Keratinocyte (primary cell): ENCODE results near the gene TOX3.

ENCODE experiments used
- EZH2 ChIP-seq: IDR thresholded peaks from one replicate; pipeline ENCODE4 v1.6.1; 2012; ENCODE audit warnings: inconsistent platforms, mild to moderate bottlenecking, low read length, moderate library complexity
- TF ChIP-seq, protein P1 (sequence below), 3 experiments: IDR thresholded peaks in 1 of 3; conservative IDR thresholded peaks in 1 of 3; optimal IDR thresholded peaks in 1 of 3; 2 replicates in 2 of 3; 3 replicates in 1 of 3; pipeline versions ENCODE3 to v1.5.1; 2011; ENCODE audit warnings: low read length in 3 of 3, mild to moderate bottlenecking in 3 of 3, moderate library complexity in 2 of 3, control low read depth in 1 of 3, inconsistent platforms in 1 of 3; ENCODE audit not compliant: insufficient read depth in 2 of 3; ENCODE audit errors: extremely low read depth in 1 of 3

DNA sequence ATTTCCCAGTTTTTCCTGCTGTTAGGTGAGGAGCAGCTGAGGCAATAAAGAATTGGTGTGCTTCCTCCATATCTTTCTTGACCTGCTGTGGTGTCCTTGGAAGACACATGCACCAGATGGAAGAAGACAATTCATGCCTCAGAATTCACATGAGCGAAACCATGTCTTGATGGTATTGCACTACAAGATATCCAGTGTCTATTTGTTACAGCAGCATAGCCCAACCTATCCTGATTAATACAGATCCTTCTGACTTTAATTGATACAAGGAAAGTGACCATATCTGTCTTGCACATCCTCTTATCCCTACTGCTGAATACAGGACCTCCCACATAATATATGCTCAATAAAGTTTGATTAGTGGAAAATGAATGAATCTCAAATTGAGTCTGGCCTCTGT is 9.1 kb upstream of the TOX3 start:
- TF ChIP-seq, protein P1, sequence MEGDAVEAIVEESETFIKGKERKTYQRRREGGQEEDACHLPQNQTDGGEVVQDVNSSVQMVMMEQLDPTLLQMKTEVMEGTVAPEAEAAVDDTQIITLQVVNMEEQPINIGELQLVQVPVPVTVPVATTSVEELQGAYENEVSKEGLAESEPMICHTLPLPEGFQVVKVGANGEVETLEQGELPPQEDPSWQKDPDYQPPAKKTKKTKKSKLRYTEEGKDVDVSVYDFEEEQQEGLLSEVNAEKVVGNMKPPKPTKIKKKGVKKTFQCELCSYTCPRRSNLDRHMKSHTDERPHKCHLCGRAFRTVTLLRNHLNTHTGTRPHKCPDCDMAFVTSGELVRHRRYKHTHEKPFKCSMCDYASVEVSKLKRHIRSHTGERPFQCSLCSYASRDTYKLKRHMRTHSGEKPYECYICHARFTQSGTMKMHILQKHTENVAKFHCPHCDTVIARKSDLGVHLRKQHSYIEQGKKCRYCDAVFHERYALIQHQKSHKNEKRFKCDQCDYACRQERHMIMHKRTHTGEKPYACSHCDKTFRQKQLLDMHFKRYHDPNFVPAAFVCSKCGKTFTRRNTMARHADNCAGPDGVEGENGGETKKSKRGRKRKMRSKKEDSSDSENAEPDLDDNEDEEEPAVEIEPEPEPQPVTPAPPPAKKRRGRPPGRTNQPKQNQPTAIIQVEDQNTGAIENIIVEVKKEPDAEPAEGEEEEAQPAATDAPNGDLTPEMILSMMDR (optimal IDR thresholded peaks at IDR 0.05 in 1 of 3, IDR thresholded peaks at IDR 0.05 in 1 of 3, conservative IDR thresholded peaks at IDR 0.05 in 1 of 3; ENCODE audit: extremely low read depth in 1 of 3, insufficient read depth in 2 of 3, low read length in 3 of 3), result no peak
- TF ChIP-seq EZH2, result no peak
